ENCODE data around the gene JUN.

Gene JUN

DNA sequence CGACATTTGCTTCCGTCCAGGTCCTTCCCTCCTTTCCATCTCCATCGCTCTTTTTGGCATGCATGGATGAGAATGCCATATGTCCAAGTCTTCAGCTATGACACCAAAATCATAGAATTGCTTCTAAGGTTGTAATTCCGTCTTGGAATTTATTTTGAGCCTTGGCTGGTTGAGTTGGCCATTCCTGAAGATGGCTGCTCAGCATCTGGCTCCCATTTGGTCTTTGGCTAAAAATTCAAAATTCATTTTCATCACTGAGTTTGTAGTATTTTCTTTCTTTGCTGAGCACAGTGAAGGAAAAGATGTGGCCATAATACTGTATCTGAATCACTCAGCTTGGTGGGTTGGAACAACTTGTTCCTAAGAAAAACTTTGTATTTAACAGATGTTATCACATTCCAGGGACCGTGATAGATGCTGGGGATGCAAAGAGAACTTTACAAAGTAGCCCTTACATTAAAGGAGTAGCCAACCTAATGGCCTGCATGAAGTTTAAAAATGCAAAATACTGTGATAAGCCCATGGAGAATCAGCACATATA, 15.6 kb downstream of the JUN start:
- no peak for DNase-seq (ENCODE audit: low read depth)
- H3K4me3 ChIP-seq (ENCODE audit: low read depth, low read length): no peak overlapping the region

DNA sequence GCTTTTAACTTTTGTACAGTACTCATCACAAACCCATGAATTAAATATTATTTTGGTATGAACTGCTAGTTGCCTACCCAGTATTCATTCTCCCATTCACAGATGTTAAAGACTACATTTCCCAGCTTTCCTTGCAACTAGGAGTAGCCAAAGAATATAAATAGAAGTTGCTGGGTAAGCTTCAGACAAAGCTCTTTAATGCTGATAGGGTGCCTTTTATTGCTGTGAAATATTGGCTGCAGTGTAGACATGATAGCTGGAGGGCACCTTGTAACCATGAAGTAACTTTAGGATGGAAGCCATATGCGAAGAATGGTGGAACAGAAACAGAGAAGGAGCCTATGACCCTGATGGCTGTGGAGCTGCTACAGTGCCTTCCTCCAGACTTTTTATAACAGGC, 16.7 kb downstream of the JUN start:
- no peak for DNase-seq (ENCODE audit: low read depth)
- no peak overlapping the region for H3K4me3 ChIP-seq (ENCODE audit: low read depth, low read length)

DNA sequence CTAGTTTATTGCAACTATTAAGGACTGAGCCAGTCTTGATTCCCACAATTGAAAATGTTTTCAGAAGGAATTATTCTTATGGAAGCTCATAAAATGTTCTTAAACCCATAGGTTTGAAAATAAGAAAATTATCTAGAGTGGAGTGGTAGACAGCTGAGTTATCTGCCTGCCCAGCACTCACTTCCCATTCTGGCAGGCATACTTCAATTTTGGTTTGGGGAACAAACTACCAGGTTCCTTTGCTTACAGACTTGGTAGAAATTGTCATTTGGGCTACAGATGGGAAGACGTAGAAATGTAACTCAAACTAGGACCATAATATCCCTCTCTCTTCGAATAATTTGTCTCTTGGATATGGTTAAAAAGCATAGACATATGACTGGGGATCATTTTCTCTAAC, 18.4 kb downstream of the JUN start:
- no peak for DNase-seq (ENCODE audit: low read depth)
- no peak overlapping the region for H3K4me3 ChIP-seq (ENCODE audit: low read depth, low read length)

DNA sequence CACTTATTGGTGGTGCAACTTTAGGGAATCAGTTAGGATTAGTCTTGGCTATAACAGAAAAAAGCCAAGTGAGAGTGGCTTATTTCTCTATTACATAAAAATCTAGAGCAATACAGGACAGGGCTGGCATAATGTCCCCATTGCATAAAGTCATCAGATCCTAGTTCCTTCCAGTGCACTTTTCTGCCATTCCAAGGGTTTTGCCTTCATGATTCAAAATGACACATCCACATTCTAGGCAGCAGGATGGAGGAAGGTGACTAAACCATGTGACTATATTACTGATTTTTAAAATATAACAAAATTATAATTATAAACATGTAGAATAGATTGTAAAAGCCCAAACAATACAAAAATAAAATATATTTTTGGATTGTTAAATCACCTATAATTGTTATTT, 18.8 kb downstream of the JUN start:
- no peak overlapping the region for H3K4me3 ChIP-seq (ENCODE audit: low read depth, low read length)
- DNase-seq (ENCODE audit: low read depth): no peak

DNA sequence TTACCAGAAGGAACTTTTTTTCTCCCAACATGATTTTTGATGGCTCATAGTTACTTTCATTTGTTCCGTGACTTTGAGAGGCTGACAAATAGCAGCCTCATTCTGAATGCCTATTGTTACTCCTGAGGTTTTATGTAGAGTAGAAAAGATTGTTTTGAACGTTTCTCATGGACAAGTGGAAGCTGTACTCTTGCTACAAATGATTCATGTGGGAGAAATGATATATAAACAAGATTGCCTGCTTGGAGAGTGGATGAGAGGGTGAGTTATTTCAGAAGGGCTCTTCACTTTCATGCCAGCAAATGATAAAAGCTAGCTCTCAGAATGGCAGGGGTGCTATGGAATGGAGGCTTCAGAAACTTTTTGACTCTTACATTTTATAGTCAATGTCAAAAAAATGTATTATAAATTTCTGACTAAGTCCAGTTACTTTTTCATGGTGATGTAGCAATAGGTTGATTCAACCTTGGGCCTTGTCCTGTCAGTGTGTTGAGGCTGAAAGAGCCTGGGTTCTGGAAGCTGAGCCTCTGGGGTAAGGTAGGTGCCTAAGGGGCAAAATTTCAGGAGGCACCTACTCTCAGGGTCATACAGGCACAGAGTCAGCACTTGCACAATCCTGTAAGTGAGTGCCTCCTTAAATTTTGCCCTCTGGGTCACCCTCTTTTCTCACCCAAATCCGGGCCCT, 19.4 kb downstream of the JUN start:
- peak; percentile 78 for DNase-seq (ENCODE audit: low read depth)
- no peak overlapping the region for H3K4me3 ChIP-seq (ENCODE audit: low read depth, low read length)

DNA sequence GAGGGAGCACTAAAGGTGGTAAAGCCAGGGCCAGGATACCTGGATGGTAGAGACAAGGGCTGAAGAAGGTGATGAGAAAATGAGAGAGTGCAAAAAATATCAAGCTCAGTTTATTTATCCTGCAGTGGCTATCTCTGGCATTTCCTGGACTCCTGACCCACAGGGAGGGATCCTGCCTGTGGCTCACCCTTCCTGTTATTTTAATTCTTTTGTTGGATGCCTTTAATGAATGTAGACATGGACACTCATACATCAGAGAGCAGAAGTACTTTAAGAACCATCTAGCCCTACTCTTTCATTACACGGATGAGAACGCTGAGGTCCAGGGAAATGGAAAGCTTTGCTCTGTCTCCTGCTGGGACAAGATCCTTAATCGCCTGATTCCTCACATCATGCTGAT, 20.6 kb downstream of the JUN start:
- no peak overlapping the region for H3K4me3 ChIP-seq (ENCODE audit: low read depth, low read length)
- DNase-seq (ENCODE audit: low read depth): no peak

DNA sequence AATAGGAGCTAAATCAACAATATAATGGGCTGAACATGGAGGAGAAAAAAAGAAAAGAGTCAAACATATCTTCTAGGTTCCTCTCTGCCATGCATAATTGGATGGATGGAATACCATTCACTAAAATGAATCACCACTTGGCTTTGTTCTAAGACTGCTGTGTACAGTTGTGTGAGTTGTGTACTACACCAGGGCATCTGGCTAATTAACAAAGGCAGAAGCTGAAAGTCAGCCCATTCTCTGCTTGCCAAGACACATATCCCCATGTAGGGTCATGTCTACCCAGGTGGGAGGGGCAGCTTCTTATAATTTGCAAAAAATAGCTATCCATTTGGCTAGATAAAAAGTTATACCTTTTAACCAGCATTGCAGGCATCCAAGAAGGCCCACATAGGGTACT, 21.0 kb downstream of the JUN start:
- DNase-seq (ENCODE audit: low read depth): no peak
- H3K4me3 ChIP-seq (ENCODE audit: low read depth, low read length): no peak overlapping the region

DNA sequence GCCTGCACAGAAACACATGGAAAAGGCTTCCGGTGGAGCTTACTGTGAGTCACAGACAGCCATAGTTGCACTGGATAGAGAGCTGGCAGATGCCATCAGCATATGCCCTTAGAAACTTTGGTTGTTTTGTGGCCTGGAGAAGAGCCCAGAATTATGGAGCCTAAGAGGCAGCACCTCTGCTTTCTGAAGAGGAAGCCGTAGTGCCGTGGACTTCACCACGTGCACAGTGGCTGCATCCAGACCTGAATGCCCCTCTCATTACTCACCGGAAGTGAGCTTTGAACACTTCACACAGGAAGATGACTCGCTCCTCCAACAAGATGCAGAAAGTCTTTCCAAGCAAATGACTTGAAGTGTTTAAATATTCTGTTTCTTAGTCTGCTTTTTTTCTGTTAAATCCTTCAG, 28.4 kb downstream of the JUN start:
- no peak overlapping the region for H3K4me3 ChIP-seq (ENCODE audit: low read depth, low read length)
- DNase-seq (ENCODE audit: low read depth): peak; percentile 99

DNA sequence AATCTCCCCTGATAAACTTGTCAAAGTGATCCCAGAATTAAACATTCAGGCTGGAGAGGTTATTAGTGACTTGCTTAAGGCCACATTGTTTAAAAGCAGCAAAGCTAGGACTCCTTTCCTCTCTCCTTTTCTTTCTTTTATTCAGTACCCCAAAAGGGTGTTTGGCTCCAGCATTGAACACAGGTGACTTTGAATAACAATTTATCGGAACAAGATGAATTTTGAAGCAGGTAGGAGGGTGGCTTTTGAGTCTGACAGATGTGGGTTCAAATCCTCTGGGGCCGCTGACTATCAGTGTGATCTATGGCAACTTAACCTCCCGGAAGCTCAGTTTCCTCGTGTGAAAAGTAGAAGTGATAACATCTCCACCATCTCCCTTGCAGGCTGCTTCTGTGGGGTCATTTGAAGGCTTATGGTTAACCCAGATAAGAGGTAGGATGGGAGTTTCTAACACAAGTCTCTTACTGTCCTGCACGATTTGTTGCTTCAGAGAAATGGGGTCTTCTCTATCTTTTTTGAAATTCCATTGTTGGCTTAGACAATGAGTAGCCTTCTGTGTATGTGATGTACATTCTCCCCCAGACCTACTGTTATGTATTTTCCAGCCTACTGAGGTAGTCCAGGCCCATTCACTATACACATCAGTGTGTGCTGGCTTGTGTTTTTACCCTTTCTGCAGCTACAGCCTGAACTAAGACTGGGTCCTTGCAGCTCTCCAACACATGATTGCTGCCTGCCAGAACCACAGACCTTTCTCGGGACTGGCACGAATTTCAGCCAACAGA, 29.0 kb downstream of the JUN start:
- DNase-seq (ENCODE audit: low read depth): no peak
- no peak overlapping the region for H3K4me3 ChIP-seq (ENCODE audit: low read depth, low read length)

DNA sequence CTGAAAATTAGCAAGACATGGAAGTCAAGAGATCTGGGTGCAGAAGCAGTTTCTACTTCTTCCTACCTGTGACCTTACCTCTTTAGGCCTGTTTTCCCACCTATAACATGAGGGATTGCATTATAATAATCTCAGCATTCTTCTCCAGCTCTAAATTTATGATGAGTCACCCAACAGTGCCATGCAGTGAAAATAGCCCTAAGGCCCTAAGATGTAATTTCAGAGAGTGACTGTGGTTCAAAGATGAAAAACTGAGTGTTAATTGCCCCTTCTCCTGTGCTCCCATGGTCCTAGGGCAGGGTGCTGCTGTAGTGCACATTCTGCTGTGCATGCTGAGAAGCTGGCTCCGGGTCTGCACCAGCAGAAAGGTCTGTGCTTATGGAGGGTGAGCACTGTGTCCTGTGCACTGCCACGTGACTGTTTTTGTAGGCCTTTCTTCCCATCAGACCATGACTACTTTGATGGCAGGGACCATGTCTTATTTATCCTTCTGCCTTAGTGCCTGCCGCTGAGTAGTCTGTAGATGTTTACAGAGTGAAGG, 29.7 kb downstream of the JUN start:
- DNase-seq (ENCODE audit: low read depth): no peak
- no peak overlapping the region for H3K4me3 ChIP-seq (ENCODE audit: low read depth, low read length)

DNA sequence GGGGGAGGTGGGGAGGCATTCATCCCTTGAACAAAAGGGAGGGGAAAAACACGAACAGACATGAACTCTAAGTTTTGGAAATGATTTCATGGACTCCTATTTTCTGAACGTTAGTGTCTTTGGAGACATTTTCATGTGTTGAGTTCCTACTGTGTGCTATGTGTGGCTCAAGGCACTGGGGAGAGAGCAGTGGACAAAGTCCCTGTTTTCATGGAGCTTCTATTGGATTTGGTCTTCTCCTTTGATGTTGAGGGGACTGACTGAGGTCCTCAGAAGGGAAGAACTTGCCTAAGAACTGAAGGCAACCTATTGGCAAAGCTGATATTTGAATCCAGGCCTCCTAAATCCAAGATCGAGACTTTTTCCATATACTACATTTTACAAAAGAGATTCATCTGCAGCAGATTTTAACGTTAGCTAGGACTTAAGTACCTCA, 30.4 kb downstream of the JUN start:
- DNase-seq (ENCODE audit: low read depth): no peak

DNA sequence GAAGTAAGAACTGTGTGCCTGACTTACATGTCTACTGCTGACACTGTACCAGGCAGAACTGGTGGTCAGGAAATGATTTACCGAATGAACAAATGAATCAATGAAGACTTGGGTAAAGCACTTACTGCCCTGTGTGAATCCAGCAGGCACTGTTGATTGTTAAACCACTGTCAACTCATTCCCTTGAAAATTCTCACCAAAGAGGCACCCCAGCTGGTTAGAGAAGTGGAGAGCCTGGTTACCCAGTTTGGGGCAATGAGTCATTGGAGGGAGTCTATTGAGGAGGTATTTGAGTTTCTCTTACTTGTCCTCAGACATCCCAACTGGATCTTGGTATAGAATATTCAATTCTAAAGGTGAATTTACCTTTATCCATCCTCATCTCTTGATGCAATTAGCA, 34.2 kb downstream of the JUN start:
- H3K4me3 ChIP-seq (ENCODE audit: low read depth, low read length): no peak overlapping the region
- DNase-seq (ENCODE audit: low read depth): no peak

More for the DNA sequence above, 30.4 kb downstream of the JUN start:
- H3K4me3 ChIP-seq (ENCODE audit: low read depth, low read length): no peak overlapping the region

DNA sequence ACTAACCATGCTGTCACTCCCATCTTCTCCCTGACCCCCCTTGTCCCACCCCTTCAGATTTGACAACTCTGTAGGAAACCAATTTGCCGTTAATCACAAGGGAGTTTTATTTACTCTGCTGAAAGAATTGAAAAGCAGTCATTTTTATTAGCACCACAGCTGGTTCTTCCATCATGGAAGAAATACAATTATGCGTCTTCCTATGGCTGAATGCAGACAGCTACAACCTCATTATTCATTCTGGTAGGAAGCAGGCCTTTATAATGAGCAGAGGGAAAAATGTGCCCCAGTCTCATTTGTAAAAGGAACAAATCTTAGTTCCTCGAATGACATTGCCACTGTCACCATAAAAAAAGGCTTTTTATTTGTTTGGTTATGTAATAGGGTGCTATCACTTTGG, 35.2 kb downstream of the JUN start:
- no peak overlapping the region for H3K4me3 ChIP-seq (ENCODE audit: low read depth, low read length)
- no peak for DNase-seq (ENCODE audit: low read depth)

DNA sequence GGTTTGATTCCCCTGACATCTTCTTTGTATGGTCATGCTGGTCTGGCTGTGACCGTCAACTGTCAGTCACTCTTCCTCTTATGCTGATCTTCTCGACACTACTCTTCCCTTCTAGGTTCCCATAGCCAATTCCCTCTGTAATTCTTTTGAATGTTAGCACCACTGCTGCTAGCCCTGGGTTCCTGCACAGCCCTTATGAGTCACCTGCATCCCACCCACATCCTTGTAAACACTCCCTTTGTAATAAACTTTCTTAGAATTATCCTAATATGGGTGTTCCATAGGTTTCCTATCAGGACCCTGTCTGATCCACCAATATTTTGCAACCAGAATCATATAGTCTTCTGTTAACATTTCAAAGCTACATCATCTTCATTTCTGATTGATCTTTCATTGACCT, 37.1 kb downstream of the JUN start:
- DNase-seq (ENCODE audit: low read depth): no peak
- no peak overlapping the region for H3K4me3 ChIP-seq (ENCODE audit: low read depth, low read length)

DNA sequence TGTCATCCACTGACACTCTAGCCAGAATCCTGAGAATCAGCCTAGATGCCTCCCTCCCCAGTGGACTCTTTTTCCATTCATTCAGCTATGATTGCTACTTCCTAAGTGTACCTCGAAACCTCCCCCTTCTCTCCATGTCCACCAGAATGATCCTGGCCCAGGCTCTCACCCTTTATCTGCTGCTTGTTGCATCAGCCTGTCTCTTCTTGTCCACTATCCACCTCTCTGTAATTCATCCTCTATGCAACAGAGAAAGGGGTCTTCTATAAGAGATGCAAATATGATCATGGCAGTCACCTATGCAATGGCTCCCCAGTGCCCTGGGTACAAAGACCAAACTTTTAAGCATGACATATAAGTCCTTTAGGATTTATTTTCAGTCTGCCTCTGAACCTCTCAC, 37.7 kb downstream of the JUN start:
- no peak for DNase-seq (ENCODE audit: low read depth)
- H3K4me3 ChIP-seq (ENCODE audit: low read depth, low read length): no peak overlapping the region

DNA sequence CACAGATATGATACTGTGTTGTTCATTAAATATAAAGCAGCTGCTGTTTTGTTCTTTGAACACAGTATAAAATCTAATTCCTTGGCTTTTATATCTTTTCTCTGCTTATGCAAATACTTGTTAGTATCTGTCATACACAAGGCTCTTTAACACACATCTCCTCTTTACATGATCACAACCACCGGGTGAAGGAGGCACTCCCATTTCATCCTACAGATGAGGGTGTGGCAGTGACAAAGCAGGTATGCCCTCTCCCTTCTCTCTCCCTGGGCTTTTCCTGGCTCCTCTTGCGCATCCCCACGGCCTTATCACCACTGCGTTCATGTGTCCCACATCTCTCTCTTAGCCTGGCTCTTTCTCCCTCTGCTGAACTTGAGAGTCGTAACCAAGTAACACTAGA, 38.2 kb downstream of the JUN start:
- DNase-seq (ENCODE audit: low read depth): no peak
- H3K4me3 ChIP-seq (ENCODE audit: low read depth, low read length): no peak overlapping the region

DNA sequence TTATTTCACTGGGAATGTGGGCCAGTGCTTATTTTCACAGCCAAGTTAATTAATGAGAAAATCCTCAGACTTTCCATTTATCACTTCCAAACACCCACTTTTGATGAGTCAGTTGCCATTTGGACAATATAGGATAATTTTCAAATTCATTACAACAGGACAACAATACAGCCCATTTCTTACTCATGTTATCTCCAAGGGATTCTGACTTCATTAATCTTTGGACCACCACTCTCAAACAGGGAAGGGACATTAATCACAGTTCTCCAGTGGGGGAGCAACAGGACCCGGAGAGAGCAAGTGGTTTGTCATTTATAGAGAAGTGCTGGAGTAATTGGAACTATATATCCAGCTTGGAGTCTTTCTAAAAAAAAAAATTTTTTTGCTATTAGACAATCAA, 38.7 kb downstream of the JUN start:
- DNase-seq (ENCODE audit: low read depth): no peak
- H3K4me3 ChIP-seq (ENCODE audit: low read depth, low read length): no peak overlapping the region

DNA sequence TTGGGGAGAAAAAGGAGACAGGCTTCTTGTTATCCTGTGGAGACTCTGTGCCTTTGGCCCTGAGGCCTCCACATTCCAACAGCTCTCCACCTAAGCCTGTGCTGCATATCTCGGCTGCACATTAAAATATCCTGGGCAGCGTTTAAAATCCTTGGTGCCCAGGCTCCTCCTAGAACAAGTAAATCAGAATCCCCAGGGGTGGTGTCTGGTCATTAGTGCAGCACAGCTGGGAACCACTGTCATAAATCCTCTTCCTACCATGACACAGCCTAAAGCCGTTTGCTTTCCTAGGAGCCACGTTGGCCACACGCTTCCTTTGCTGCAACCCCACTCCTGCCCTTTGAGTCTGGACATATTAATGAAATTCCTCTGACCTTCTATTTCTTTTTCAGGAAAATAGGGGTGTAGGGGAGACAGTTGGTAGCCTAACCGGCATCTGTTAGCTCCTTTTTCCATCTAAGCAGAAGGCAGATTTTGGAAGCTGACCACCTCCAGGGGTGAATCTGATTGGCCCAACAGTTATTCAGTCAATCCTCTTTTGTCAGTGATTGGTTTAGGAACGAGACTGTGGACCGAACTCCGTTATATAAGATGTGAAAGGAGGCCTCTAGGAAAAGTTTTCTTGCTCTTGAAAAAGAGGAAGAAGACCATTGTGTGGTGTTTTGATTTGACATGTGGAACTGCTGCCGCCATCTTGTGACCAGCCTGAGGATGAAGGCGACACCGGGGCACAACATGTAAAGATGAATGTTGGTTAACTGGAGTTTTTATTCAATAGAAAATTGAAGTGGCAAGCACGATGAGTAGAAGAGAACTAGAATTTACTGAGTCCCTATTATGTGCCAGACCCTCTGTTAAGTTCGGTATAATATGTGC, 41.9 kb downstream of the JUN start:
- no peak for DNase-seq (ENCODE audit: low read depth)
- H3K4me3 ChIP-seq (ENCODE audit: low read depth, low read length): no peak overlapping the region

DNA sequence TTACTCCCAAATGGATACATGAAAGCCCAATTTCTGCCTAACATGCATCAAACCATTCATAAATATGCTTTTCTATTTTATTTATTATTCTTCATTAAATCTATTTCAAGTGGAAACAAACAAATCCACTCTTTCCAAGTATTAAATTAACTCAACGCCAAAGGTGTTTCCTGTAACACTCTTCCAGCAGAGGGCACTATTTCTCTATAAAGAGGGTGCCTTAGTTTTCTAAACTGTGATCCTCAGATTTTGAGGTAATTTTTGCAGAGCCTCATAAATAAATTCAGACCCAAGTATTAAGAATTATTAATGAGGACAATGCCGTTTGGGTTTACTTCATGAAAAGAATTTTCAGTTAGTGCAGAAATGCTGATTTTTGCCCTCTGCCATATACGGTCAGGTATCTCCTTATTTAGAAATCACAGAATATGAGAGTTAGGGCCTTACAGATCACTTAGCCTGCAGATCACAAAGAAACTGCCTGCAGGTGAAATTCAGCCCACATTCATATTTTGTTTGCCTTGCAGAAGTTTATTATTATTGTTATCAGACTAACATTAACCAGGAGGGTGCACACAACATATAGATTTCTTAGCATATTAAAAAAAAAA, 43.9 kb downstream of the JUN start:
- DNase-seq (ENCODE audit: low read depth): no peak

More for the DNA sequence above, 43.9 kb downstream of the JUN start:
- no peak overlapping the region for H3K4me3 ChIP-seq (ENCODE audit: low read depth, low read length)
